WTC11 (cell line): ENCODE measurements around the gene CISH.

Experiments used
- CTCF ChIP-seq: fragments of 200-600 bp; IDR thresholded peaks from 2 replicates; pipeline ENCODE4 v1.8.0; 2022; ENCODE audit warnings: antibody characterized with exemption
- E2F1 ChIP-seq: sonication (generic); formaldehyde crosslinking; IDR thresholded peaks from 2 replicates; pipeline ENCODE4 v1.8.0; 2022; ENCODE audit warnings: mild to moderate bottlenecking, missing genetic modification reagents
- ELF4 ChIP-seq: sonication (generic); formaldehyde crosslinking; IDR thresholded peaks from 2 replicates; pipeline ENCODE4 v1.8.1; 2022; ENCODE audit warnings: low read depth, mild to moderate bottlenecking, moderate library complexity, missing genetic modification reagents
- ESRRA ChIP-seq: sonication (generic); formaldehyde crosslinking; IDR thresholded peaks from 2 replicates; pipeline ENCODE4 v1.8.1; 2022; ENCODE audit warnings: mild to moderate bottlenecking, missing genetic modification reagents, borderline replicate concordance
- KAT7 ChIP-seq: sonication (generic); formaldehyde crosslinking; IDR thresholded peaks from 2 replicates; pipeline ENCODE4 v1.8.1; 2023; ENCODE audit warnings: missing genetic modification reagents, mild to moderate bottlenecking, borderline replicate concordance
- MAX ChIP-seq: sonication (generic); formaldehyde crosslinking; IDR thresholded peaks from 2 replicates; pipeline ENCODE4 v1.8.0; 2022; ENCODE audit warnings: mild to moderate bottlenecking, missing genetic modification reagents
- PREB ChIP-seq: sonication (generic); formaldehyde crosslinking; IDR thresholded peaks from 2 replicates; pipeline ENCODE4 v1.8.1; 2022; ENCODE audit warnings: mild to moderate bottlenecking, missing genetic modification reagents, moderate library complexity, borderline replicate concordance
- USF2 ChIP-seq: sonication (generic); formaldehyde crosslinking; IDR thresholded peaks from 2 replicates; pipeline ENCODE4 v1.8.1; 2023; ENCODE audit warnings: mild to moderate bottlenecking, missing genetic modification reagents, moderate library complexity
- ZNF121 ChIP-seq: sonication (generic); formaldehyde crosslinking; IDR thresholded peaks from 2 replicates; pipeline ENCODE4 v1.8.0; 2023; ENCODE audit warnings: missing genetic modification reagents

GRCh38 chr3:50567386-50568167 lies 44.0 kb downstream of the CISH start, which contains the start of gene C3orf18:
- TF ChIP-seq CTCF (no peak), ELF4 (CRISPR knock-in tag) (no peak), ESRRA (CRISPR knock-in tag) (no peak), USF2 (CRISPR knock-in tag) (peak; percentile 18; the same call in 1 of the 2 replicates), ZNF121 (CRISPR knock-in tag) (no peak), E2F1 (CRISPR knock-in tag) (no peak), PREB (CRISPR knock-in tag) (no peak), MAX (CRISPR knock-in tag) (peak; percentile 68; the same call in 1 of the 2 replicates), KAT7 (no peak)
